Glutamatergic neuron (in vitro differentiated cells): ENCODE results near the gene ATRN. TPM values are rescaled to one million over a fixed set of nuclear protein-coding genes. Genes with fewer than 3 reads are reported as not detected.

Experiments used
- DNase-seq: peaks from one replicate; pipeline ENCODE4 v3.0.0; 2022
- H3K27ac Mint-ChIP-seq: one replicate; pipeline ENCODE4 v1.8.0; 2020; ENCODE audit warnings: mild to moderate bottlenecking, mixed read lengths, inconsistent platforms; ENCODE audit not compliant: unreplicated experiment
- H3K27me3 Mint-ChIP-seq: one replicate; pipeline ENCODE4 v1.8.0; 2020; ENCODE audit warnings: mild to moderate bottlenecking, moderate library complexity, mixed read lengths, inconsistent platforms; ENCODE audit not compliant: unreplicated experiment
- H3K36me3 Mint-ChIP-seq: one replicate; pipeline ENCODE4 v1.8.0; 2020; ENCODE audit warnings: mild to moderate bottlenecking, mixed read lengths, inconsistent platforms; ENCODE audit not compliant: unreplicated experiment
- H3K4me1 Mint-ChIP-seq: one replicate; pipeline ENCODE4 v1.8.0; 2020; ENCODE audit warnings: mild to moderate bottlenecking, low read depth, mixed read lengths, inconsistent platforms; ENCODE audit not compliant: unreplicated experiment
- H3K4me3 Mint-ChIP-seq: one replicate; pipeline ENCODE4 v1.8.0; 2020; ENCODE audit warnings: mild to moderate bottlenecking, mixed read lengths, inconsistent platforms; ENCODE audit not compliant: unreplicated experiment
- H3K9me3 Mint-ChIP-seq: one replicate; pipeline ENCODE4 v1.8.0; 2020; ENCODE audit warnings: mild to moderate bottlenecking, moderate library complexity, mixed read lengths, inconsistent platforms; ENCODE audit not compliant: unreplicated experiment
- total RNA-seq: library from RNA; stranded (reverse); fragmentation: NEBNext Ultra II Directional; extraction: Animal tissue kit (Norgen Biotek cat#: 25700); gene quantifications from one replicate; pipeline ENCODE4 v1.2.1, GENCODE V29; 2021; ENCODE audit not compliant: unreplicated experiment
- TF ChIP-seq, protein P1 (sequence below): fragments of 200-600 bp; sonication (generic); IDR thresholded peaks from one replicate; pipeline ENCODE4 v1.5.0; 2021; ENCODE audit not compliant: partially characterized antibody, unreplicated experiment

Gene ATRN
- total RNA-seq, 1 donor from 2014 or later, result 31.1 TPM

DNA sequence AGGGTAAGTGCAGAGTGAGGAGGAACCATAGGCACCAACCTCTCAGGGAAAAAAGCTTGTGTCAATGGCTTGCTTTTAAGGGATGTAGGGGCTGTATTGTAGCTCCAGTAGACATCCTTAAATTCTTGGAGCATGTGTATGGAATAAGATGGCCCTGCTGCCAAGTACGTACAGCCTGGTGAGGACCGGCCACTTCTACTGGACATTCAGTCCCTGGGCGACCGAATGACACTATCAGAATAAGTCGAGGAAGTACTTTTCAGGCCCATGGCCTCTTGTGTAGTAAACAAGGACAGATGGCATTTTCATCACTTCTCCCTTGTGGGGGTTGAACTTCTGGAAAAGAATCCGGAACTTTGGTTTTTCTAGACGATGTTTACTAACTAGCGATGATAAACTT, 159.6 kb downstream of the ATRN start:
- no peak overlapping the region for H3K27ac Mint-ChIP-seq
- H3K9me3 Mint-ChIP-seq, result peaks cover 4% of the 10 kb centered on the region
- no peak overlapping the region for H3K4me3 Mint-ChIP-seq
- no peak for DNase-seq
- no peaks in the 10 kb centered on the region for H3K4me1 Mint-ChIP-seq
- peaks cover 4% of the 10 kb centered on the region for H3K27me3 Mint-ChIP-seq
- peaks cover 11% of the 10 kb centered on the region for H3K36me3 Mint-ChIP-seq
- TF ChIP-seq, protein P1, sequence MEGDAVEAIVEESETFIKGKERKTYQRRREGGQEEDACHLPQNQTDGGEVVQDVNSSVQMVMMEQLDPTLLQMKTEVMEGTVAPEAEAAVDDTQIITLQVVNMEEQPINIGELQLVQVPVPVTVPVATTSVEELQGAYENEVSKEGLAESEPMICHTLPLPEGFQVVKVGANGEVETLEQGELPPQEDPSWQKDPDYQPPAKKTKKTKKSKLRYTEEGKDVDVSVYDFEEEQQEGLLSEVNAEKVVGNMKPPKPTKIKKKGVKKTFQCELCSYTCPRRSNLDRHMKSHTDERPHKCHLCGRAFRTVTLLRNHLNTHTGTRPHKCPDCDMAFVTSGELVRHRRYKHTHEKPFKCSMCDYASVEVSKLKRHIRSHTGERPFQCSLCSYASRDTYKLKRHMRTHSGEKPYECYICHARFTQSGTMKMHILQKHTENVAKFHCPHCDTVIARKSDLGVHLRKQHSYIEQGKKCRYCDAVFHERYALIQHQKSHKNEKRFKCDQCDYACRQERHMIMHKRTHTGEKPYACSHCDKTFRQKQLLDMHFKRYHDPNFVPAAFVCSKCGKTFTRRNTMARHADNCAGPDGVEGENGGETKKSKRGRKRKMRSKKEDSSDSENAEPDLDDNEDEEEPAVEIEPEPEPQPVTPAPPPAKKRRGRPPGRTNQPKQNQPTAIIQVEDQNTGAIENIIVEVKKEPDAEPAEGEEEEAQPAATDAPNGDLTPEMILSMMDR, result no peak

GRCh38 chr20:3631534-3631933, 160.7 kb downstream of the ATRN start:
- H3K36me3 Mint-ChIP-seq, result peaks cover 11% of the 10 kb centered on the region
- H3K9me3 Mint-ChIP-seq, result peaks cover 4% of the 10 kb centered on the region
- no peaks in the 10 kb centered on the region for H3K4me1 Mint-ChIP-seq
- H3K4me3 Mint-ChIP-seq, result no peak overlapping the region
- TF ChIP-seq, protein P1, result no peak
- no peak for DNase-seq
- H3K27me3 Mint-ChIP-seq, result peaks cover 4% of the 10 kb centered on the region
- no peak overlapping the region for H3K27ac Mint-ChIP-seq

GRCh38 chr20:3632311-3633004, 161.6 kb downstream of the ATRN start:
- Mint-ChIP-seq H3K27me3 (peaks cover 4% of the 10 kb centered on the region), H3K36me3 (peaks cover 11% of the 10 kb centered on the region)

GRCh38 chr20:3633913-3634478, 163.2 kb downstream of the ATRN start:
- DNase-seq, result no peak
- Mint-ChIP-seq H3K27ac (no peak overlapping the region), H3K9me3 (peaks cover 4% of the 10 kb centered on the region), H3K27me3 (peaks cover 4% of the 10 kb centered on the region), H3K4me3 (no peak overlapping the region), H3K4me1 (no peaks in the 10 kb centered on the region), H3K36me3 (peaks cover 5% of the 10 kb centered on the region)
- TF ChIP-seq, protein P1, result no peak

More at GRCh38 chr20:3632311-3633004, 161.6 kb downstream of the ATRN start:
- TF ChIP-seq, protein P1, result no peak
- H3K27ac Mint-ChIP-seq, result no peak overlapping the region
- no peak overlapping the region for H3K4me3 Mint-ChIP-seq
- no peak for DNase-seq
- peaks cover 4% of the 10 kb centered on the region for H3K9me3 Mint-ChIP-seq
- H3K4me1 Mint-ChIP-seq, result no peaks in the 10 kb centered on the region

- H3K4me3 Mint-ChIP-seq, result no peak overlapping the region
- TF ChIP-seq, protein P1, result no peak
- H3K27ac Mint-ChIP-seq, result no peak overlapping the region
- no peaks in the 10 kb centered on the region for H3K4me1 Mint-ChIP-seq
- peaks cover 1% of the 10 kb centered on the region for H3K9me3 Mint-ChIP-seq
- DNase-seq, result no peak
- peaks cover 7% of the 10 kb centered on the region for H3K36me3 Mint-ChIP-seq
- peaks cover 4% of the 10 kb centered on the region for H3K27me3 Mint-ChIP-seq
Observed at GRCh38 chr20:3635346-3635745, 164.5 kb downstream of the ATRN start.
